Dedifferentiated amniotic fluid mesenchymal stem cell (primary cell): ENCODE measurements around the gene CBLL1.
A peak's percentile ranks its signal among the peaks of the same experiment; 100 is the strongest.

ENCODE experiments used
- DNase-seq: peaks from one replicate; pipeline ENCODE4 v3.0.0-alpha.2; 2016; ENCODE audit errors: extremely low spot score

Gene CBLL1

DNA sequence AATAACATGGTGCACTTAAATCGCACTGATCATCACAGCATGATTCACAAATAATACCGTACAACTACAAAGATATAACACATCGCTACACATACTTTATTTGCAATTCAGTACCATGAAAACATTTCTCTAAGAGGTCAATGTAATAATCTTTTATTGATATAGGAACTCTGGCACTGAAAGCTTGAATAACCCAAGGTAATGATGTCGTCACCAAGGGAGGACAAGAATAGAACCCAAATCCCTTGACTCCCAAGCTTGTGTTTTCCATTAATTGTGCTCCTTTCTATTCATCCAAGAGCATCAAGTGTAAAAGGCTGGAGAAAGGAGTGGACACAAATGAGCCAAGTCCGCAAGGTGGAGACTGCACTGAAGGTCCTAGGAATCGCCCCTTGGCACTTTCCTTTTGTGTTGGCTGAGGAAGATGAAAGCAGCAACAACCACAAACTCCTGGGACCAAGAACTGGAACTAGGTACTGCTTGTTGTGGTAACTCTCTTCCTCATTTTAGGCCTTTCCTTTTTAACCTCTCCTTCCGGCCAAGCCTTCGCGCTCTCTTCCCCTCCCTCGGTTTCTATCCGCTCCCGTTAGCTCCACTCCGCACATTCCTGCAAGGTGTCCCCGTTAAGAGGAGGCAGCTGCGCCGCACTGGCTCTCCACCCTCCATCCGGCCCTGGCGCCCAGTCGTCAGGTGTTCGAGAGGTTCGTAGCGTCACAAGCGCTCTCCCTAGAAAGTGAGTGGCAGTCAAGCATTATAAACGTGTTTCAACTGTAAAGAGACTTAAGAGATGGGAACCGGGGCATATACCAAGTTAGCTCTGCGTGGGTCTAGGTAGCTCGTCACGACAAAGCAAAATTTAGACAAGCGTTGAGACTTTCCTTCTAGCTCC lies 1.0 kb upstream of the CBLL1 start:
- no peak for DNase-seq

- peak; percentile 19 for DNase-seq
These were observed 406 bp downstream of the CBLL1 start for GRCh38 chr7:107744345-107744750.

- DNase-seq: no peak
These were observed 2.1 kb downstream of the CBLL1 start for GRCh38 chr7:107746006-107746405.

DNA sequence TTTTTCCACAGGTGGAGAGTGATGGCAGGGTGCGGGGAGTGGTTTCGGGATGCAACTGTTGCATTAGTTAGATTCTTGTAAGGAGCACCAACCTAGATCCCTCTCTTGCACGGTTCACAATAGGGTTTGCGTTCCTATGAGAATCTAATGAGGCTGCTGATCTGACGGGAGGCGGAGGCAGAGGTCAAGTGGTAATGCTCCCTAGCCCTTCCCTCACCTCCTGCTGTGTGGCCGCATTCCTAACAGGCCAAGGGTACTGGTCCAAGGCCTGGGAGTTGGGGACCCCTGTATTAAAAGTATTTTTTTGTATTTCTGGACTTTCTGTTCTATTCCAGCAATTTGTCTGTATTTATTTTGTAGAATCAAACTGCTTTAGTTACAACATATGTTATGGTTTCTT lies 7.2 kb downstream of the CBLL1 start:
- DNase-seq: no peak

DNA sequence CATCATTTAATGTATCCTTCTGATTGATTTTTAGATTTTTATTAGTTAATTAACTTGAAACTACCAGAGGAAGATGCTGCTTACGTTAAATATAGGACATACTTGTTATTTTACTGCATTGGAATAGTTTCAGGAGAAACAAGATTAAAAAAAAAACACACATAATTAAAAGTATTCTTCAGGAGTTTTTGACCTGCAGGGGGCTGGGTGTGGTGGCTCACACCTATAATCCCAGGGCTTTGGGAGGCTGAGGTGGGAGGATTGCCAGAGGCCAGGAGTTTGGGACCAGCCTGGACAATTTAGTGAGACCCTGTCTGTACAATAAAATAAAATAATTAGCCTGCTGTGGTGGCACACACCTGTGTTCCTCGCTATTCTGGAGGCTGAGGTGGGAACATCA lies 10.7 kb downstream of the CBLL1 start:
- no peak for DNase-seq

DNA sequence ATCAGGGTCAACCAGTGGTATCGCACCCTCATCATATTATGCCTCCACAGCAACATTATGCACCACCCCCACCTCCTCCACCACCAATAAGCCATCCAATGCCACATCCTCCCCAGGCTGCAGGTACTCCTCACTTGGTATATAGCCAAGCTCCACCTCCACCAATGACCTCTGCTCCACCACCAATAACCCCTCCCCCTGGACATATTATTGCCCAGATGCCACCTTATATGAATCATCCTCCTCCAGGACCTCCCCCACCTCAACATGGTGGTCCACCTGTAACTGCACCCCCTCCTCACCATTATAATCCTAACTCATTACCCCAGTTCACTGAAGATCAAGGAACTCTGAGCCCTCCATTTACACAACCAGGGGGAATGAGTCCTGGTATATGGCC lies 14.7 kb downstream of the CBLL1 start:
- DNase-seq: no peak

- DNase-seq: no peak
These were observed 23.4 kb downstream of the CBLL1 start for GRCh38 chr7:107767391-107767790.

DNA sequence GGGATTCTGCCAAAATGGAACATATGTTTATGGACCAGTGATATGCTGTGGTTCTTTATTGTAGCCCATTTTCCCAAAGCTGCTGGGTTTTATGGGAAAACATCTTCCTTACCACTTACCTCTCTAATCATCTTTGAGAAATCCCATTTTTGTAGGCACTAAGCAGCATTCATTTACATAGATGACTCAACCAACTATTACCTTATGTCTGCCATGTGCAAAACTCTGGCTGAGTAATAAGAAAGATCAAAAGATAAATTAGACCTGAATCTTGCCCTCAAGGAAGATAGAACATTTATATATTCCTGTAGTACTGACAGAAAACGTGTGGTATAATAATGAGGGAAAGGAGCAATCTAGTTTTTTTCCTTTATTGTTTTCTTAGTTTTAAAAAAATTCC lies 24.3 kb downstream of the CBLL1 start:
- no peak for DNase-seq

DNA sequence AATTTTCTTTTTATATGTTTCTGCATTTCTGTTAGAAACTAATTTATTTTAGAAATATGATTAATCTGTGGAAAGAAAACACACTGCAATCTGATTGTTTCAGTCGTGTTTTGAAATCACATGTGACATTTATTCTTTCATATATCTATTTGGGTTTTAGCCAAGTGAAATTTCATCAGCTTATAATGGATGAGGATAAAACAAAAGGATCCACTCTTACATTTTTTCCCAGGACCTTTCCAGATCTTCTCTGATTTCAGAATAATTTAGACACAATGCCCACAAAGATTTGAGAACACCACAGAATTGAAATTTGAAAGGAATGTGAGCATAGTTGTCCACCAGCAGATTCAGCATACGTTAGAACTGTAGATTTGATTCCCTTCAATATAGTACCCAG lies 29.1 kb downstream of the CBLL1 start:
- DNase-seq: no peak

DNA sequence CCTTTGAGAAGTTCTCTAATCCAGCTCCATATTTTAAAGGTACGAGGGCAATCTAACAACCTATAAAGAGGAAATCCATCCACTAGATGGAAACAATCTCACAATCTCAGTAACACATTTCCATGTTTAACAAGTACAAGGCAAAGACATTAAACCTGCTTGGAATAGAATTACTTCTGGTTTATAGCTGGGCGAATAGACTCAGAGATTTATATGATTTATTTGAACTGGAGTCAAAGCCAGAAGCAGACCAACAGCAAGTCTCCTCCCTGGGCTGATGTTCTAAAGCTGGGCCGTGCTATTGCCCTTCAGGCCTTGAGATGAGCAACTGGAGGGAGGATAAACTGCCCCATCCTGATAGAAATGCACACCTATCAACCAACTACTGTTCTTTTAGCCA lies 33.8 kb downstream of the CBLL1 start:
- no peak for DNase-seq

- no peak for DNase-seq
These were observed 34.3 kb downstream of the CBLL1 start for GRCh38 chr7:107778283-107778682.

GRCh38 chr7:107779647-107780099 lies 35.7 kb downstream of the CBLL1 start:
- no peak for DNase-seq

- no peak for DNase-seq
These were observed 38.4 kb downstream of the CBLL1 start for GRCh38 chr7:107782374-107782773.

DNA sequence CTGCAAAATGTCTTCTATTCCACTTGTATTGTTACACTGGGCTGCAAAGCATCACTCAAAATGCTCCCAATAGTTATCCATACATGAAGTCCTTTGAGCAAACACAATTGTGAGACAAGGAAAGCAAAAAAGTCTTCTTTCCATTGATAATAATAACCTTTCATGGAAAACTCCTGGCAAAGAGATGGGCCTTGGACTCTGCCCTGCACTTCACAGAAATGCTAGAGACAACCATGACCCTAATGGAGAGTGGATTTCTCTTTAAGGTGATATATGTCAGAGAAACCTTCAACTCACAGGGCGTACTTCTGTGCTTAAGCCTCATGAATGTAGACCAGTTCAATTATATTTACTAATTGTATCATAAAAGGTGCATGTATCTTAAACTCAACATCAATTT lies 39.7 kb downstream of the CBLL1 start:
- DNase-seq: no peak

- DNase-seq: no peak
These were observed 41.2 kb downstream of the CBLL1 start for GRCh38 chr7:107785170-107785569.

- no peak for DNase-seq
These were observed 42.0 kb downstream of the CBLL1 start for GRCh38 chr7:107785926-107786325.

- no peak for DNase-seq
These were observed 44.3 kb downstream of the CBLL1 start for GRCh38 chr7:107788216-107788615.

GRCh38 chr7:107788662-107789061 lies 44.7 kb downstream of the CBLL1 start:
- DNase-seq: no peak

DNA sequence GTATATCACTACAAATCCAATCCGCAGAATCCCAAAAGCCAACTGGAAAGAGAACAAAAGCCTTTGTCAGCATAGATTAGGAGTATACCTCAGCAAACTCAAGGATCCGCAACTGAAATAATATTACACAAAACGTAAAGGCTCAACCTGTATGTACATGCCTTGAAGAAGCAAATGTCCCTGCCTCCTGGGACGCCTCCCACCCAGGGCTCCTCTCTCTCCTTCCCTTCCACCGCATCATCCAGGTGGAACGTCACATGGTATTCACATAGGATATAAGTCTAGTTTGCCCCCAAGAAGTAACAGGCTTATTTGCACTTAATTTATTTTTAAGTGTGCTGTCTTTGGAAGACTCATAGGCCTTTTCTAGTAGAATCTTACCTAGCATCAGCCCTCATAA lies 45.7 kb downstream of the CBLL1 start:
- no peak for DNase-seq

- DNase-seq: no peak
These were observed 48.4 kb downstream of the CBLL1 start for GRCh38 chr7:107792364-107792763.

GRCh38 chr7:107799647-107800264 lies 55.8 kb downstream of the CBLL1 start:
- no peak for DNase-seq

DNA sequence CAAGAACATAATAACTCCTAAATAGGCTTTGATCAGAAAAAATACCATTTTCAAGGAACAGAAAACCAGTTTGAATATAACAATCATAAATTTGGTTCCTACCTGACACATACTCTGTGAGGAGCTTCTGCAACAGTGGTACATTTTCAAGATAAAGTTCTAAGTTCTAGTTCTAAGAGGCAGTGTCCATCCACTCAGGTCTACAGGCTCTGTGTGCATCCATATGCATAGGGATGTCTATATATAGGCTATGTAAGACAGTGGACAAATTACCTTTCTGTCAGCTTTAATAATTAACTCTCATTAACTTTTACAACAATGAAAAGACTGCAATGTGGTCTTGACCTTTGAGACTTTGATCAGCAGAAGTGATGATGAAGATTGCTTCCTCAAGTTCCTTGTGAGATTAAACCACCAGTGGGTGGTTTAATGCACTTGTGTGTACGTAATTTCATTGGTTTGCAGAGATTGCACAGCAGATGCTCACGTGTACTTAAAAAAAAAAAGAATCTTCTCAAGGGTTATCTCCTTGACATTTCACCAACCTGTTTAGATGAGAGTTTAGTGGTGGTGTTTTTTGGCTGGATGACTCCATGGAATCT lies 59.2 kb downstream of the CBLL1 start, which contains the start of gene SLC26A3:
TSS of gene SLC26A3 (minus strand) at position 215 of the 602 bp plus-strand sequence. CDS start 8,714 bp downstream, outside the sequence.
- DNase-seq: no peak

GRCh38 chr7:107809179-107809578 lies 65.2 kb downstream of the CBLL1 start:
- no peak for DNase-seq
